GM23338 (cell line): Measurements from ENCODE around the gene DACH1.

Source experiments
- CREB1 ChIP-seq: fragments of 250-450 bp; sonication (Bioruptor Pico); IDR thresholded peaks from 2 replicates; pipeline ENCODE4 v1.5.0; 2020; ENCODE audit warnings: low read depth, mild to moderate bottlenecking, moderate library complexity
- EZH2 ChIP-seq: fragments of 200-600 bp; sonication (generic); IDR thresholded peaks from one replicate; pipeline ENCODE4 v1.8.0; 2017; ENCODE audit warnings: antibody characterized with exemption, mild to moderate bottlenecking, low read depth; ENCODE audit not compliant: unreplicated experiment
- EZH2phosphoT487 ChIP-seq: fragments of 200-600 bp; sonication (generic); IDR thresholded peaks from one replicate; pipeline ENCODE4 v1.8.1; 2018; ENCODE audit warnings: antibody characterized with exemption; ENCODE audit not compliant: unreplicated experiment
- JUNB ChIP-seq: IDR thresholded peaks from one replicate; pipeline ENCODE4 v1.6.1; 2016; ENCODE audit warnings: antibody characterized with exemption; ENCODE audit not compliant: unreplicated experiment
- NANOG ChIP-seq: IDR thresholded peaks from 2 replicates; pipeline ENCODE4 v1.6.1; 2016; ENCODE audit warnings: antibody characterized with exemption, borderline replicate concordance
- POLR2AphosphoS5 ChIP-seq: IDR thresholded peaks from 2 replicates; pipeline ENCODE4 v1.6.1; 2016; ENCODE audit warnings: antibody characterized with exemption, low read depth
- STAT1 ChIP-seq: IDR thresholded peaks from one replicate; pipeline ENCODE4 v1.6.1; 2016; ENCODE audit warnings: antibody characterized with exemption; ENCODE audit not compliant: unreplicated experiment
- ZNF114 ChIP-seq: fragments of 250-450 bp; sonication (Bioruptor Pico); IDR thresholded peaks from 2 replicates; pipeline ENCODE4 v1.5.0; 2020; ENCODE audit warnings: mild to moderate bottlenecking, moderate library complexity
- TF ChIP-seq, protein P1 (sequence below): IDR thresholded peaks from one replicate; pipeline ENCODE4 v1.6.1; 2018; ENCODE audit warnings: antibody characterized with exemption; ENCODE audit not compliant: unreplicated experiment
- TF ChIP-seq, protein P2 (sequence below): IDR thresholded peaks from 2 replicates; pipeline ENCODE4 v1.6.1; 2016; ENCODE audit warnings: antibody characterized with exemption
- TF ChIP-seq, protein P3 (sequence below), 2 experiments: fragments of 200-600 bp in 1 of 2; sonication (generic) in 1 of 2; conservative IDR thresholded peaks; 2 replicates each; pipeline versions ENCODE4 v1.5.1 to v1.6.1; 2016 to 2017; ENCODE audit warnings: antibody characterized with exemption in 2 of 2, low read depth in 2 of 2, mild to moderate bottlenecking in 2 of 2, moderate library complexity in 1 of 2
- TF ChIP-seq, protein P4 (sequence below): fragments of 250-450 bp; sonication (Bioruptor Pico); IDR thresholded peaks from 2 replicates; pipeline ENCODE4 v1.5.0; 2020; ENCODE audit warnings: mild to moderate bottlenecking, moderate library complexity

DNA sequence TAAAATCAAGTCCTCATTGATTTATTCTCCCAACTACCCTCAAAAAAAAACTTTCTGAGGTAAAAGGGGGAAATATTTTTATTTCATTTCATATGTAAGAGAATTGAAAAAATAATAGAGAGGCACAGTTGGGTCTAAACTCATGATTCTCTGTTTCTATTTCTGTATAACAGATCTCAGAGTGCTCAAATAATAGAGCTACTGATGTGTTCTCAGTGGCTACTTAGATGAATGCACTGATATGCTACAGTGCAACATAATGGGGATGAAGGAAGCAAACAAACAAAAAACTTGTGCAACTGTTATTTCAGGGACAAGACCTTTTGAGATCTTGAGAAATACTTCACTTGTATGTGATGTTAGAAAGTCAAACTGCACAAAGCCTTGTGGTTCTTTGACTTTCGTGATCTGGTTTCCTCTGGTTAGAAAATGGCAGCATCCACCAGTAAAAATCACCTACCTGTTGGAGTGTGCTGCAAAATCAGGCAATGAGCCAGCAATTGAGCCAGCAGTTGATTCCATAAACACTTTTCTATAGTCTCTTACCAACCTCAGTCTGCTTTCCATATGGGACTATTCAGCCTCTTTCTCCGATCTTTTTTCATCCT, 9.7 kb upstream of the DACH1 start:
- TF ChIP-seq, protein P1, sequence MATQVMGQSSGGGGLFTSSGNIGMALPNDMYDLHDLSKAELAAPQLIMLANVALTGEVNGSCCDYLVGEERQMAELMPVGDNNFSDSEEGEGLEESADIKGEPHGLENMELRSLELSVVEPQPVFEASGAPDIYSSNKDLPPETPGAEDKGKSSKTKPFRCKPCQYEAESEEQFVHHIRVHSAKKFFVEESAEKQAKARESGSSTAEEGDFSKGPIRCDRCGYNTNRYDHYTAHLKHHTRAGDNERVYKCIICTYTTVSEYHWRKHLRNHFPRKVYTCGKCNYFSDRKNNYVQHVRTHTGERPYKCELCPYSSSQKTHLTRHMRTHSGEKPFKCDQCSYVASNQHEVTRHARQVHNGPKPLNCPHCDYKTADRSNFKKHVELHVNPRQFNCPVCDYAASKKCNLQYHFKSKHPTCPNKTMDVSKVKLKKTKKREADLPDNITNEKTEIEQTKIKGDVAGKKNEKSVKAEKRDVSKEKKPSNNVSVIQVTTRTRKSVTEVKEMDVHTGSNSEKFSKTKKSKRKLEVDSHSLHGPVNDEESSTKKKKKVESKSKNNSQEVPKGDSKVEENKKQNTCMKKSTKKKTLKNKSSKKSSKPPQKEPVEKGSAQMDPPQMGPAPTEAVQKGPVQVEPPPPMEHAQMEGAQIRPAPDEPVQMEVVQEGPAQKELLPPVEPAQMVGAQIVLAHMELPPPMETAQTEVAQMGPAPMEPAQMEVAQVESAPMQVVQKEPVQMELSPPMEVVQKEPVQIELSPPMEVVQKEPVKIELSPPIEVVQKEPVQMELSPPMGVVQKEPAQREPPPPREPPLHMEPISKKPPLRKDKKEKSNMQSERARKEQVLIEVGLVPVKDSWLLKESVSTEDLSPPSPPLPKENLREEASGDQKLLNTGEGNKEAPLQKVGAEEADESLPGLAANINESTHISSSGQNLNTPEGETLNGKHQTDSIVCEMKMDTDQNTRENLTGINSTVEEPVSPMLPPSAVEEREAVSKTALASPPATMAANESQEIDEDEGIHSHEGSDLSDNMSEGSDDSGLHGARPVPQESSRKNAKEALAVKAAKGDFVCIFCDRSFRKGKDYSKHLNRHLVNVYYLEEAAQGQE, result no peak
- TF ChIP-seq, protein P2, sequence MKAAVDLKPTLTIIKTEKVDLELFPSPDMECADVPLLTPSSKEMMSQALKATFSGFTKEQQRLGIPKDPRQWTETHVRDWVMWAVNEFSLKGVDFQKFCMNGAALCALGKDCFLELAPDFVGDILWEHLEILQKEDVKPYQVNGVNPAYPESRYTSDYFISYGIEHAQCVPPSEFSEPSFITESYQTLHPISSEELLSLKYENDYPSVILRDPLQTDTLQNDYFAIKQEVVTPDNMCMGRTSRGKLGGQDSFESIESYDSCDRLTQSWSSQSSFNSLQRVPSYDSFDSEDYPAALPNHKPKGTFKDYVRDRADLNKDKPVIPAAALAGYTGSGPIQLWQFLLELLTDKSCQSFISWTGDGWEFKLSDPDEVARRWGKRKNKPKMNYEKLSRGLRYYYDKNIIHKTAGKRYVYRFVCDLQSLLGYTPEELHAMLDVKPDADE, result no peak
- TF ChIP-seq EZH2phosphoT487 (no peak), EZH2 (no peak), STAT1 (no peak), POLR2AphosphoS5 (no peak), JUNB (no peak), CREB1 (CRISPR knock-in tag) (no peak), NANOG (no peak), ZNF114 (CRISPR knock-in tag) (no peak)
- TF ChIP-seq, protein P3, sequence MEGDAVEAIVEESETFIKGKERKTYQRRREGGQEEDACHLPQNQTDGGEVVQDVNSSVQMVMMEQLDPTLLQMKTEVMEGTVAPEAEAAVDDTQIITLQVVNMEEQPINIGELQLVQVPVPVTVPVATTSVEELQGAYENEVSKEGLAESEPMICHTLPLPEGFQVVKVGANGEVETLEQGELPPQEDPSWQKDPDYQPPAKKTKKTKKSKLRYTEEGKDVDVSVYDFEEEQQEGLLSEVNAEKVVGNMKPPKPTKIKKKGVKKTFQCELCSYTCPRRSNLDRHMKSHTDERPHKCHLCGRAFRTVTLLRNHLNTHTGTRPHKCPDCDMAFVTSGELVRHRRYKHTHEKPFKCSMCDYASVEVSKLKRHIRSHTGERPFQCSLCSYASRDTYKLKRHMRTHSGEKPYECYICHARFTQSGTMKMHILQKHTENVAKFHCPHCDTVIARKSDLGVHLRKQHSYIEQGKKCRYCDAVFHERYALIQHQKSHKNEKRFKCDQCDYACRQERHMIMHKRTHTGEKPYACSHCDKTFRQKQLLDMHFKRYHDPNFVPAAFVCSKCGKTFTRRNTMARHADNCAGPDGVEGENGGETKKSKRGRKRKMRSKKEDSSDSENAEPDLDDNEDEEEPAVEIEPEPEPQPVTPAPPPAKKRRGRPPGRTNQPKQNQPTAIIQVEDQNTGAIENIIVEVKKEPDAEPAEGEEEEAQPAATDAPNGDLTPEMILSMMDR (conservative IDR thresholded peaks at IDR 0.05; ENCODE audit: low read depth in 2 of 2), result no peak
- TF ChIP-seq, protein P4, sequence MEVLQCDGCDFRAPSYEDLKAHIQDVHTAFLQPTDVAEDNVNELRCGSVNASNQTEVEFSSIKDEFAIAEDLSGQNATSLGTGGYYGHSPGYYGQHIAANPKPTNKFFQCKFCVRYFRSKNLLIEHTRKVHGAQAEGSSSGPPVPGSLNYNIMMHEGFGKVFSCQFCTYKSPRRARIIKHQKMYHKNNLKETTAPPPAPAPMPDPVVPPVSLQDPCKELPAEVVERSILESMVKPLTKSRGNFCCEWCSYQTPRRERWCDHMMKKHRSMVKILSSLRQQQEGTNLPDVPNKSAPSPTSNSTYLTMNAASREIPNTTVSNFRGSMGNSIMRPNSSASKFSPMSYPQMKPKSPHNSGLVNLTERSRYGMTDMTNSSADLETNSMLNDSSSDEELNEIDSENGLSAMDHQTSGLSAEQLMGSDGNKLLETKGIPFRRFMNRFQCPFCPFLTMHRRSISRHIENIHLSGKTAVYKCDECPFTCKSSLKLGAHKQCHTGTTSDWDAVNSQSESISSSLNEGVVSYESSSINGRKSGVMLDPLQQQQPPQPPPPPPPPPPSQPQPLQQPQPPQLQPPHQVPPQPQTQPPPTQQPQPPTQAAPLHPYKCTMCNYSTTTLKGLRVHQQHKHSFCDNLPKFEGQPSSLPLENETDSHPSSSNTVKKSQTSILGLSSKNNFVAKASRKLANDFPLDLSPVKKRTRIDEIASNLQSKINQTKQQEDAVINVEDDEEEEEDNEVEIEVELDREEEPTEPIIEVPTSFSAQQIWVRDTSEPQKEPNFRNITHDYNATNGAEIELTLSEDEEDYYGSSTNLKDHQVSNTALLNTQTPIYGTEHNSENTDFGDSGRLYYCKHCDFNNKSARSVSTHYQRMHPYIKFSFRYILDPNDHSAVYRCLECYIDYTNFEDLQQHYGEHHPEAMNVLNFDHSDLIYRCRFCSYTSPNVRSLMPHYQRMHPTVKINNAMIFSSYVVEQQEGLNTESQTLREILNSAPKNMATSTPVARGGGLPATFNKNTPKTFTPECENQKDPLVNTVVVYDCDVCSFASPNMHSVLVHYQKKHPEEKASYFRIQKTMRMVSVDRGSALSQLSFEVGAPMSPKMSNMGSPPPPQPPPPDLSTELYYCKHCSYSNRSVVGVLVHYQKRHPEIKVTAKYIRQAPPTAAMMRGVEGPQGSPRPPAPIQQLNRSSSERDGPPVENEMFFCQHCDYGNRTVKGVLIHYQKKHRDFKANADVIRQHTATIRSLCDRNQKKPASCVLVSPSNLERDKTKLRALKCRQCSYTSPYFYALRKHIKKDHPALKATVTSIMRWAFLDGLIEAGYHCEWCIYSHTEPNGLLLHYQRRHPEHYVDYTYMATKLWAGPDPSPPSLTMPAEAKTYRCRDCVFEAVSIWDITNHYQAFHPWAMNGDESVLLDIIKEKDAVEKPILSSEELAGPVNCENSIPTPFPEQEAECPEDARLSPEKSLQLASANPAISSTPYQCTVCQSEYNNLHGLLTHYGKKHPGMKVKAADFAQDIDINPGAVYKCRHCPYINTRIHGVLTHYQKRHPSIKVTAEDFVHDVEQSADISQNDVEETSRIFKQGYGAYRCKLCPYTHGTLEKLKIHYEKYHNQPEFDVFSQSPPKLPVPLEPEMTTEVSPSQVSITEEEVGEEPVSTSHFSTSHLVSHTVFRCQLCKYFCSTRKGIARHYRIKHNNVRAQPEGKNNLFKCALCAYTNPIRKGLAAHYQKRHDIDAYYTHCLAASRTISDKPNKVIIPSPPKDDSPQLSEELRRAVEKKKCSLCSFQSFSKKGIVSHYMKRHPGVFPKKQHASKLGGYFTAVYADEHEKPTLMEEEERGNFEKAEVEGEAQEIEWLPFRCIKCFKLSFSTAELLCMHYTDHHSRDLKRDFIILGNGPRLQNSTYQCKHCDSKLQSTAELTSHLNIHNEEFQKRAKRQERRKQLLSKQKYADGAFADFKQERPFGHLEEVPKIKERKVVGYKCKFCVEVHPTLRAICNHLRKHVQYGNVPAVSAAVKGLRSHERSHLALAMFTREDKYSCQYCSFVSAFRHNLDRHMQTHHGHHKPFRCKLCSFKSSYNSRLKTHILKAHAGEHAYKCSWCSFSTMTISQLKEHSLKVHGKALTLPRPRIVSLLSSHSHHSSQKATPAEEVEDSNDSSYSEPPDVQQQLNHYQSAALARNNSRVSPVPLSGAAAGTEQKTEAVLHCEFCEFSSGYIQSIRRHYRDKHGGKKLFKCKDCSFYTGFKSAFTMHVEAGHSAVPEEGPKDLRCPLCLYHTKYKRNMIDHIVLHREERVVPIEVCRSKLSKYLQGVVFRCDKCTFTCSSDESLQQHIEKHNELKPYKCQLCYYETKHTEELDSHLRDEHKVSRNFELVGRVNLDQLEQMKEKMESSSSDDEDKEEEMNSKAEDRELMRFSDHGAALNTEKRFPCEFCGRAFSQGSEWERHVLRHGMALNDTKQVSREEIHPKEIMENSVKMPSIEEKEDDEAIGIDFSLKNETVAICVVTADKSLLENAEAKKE, result no peak
